HCT116 (cell line): ENCODE data around the gene TOLLIP. TPM values are rescaled to one million over a fixed set of nuclear protein-coding genes. Genes with fewer than 3 reads are reported as not detected.

Experiments used
- ATAC-seq: fragments of 200-7000 bp; cut with Tn5 transposase; 2 replicates; pipeline ENCODE4 v1.9.1; 2020; ENCODE audit warnings: mild to moderate bottlenecking, moderate library complexity
- BruUV-seq: library from RNA; stranded (reverse); fragments of 400-500 nt; replicated peaks from 2 replicates; lab custom pipeline; 2021; lab: Mats Ljungman, UMichigan
- CTCF ChIA-PET: fragments of 300-600 bp; sonication (Branson Sonifier 250); formaldehyde crosslinking; loops from one replicate; lab custom pipeline; 2021; ENCODE audit warnings: antibody characterized with exemption; lab: Charles Lee
- POLR2A ChIA-PET: fragments of 300-600, 350-600 bp; sonication (Branson Sonifier 250); formaldehyde crosslinking; loops from one replicate; lab custom pipeline; 2021; ENCODE audit warnings: antibody characterized with exemption; lab: Charles Lee
- RAD21 ChIA-PET, 2 experiments: fragments of 300-600 bp; sonication (Branson Sonifier 250); formaldehyde crosslinking; loops; one replicate each; lab custom pipeline; 2023; ENCODE audit warnings: low total read pairs in 2 of 2; ENCODE audit not compliant: uncharacterized antibody in 2 of 2, unreplicated experiment in 2 of 2, low non-redundant PET in 1 of 2; lab: Charles Lee
- DNase-seq: peaks from one replicate; pipeline ENCODE4 v3.0.0-alpha.2; 2010; ENCODE audit warnings: low read depth, low spot score
- H2AFZ ChIP-seq: fragments of 200-600 bp; shearing (Covaris generic), sonication (generic); 2 replicates; pipeline ENCODE4 v1.6.1; 2017; ENCODE audit warnings: low read depth, mixed run types, mixed read lengths, antibody characterized with exemption, low read length; ENCODE audit not compliant: poor library complexity, severe bottlenecking
- H3K27ac ChIP-seq: 2 replicates; pipeline ENCODE4 v1.5.1; 2012; ENCODE audit warnings: low read depth, low read length
- H3K27me3 ChIP-seq: fragments of 200-600 bp; sonication (generic); 2 replicates; pipeline ENCODE4 v1.6.1; 2016; ENCODE audit warnings: mixed run types, low read length, mixed read lengths; ENCODE audit not compliant: insufficient read depth
- H3K36me3 ChIP-seq, 2 experiments: fragments of 200-500 bp in 1 of 2; fragments of 200-600 bp in 1 of 2; sonication (Bioruptor generic) in 1 of 2; sonication (generic) in 1 of 2; 2 replicates each; pipeline versions ENCODE4 v1.5.1 to v1.6.1; 2014 to 2016; ENCODE audit warnings: low read length in 2 of 2, inconsistent platforms in 1 of 2, mixed read lengths in 1 of 2, mixed run types in 1 of 2; ENCODE audit not compliant: insufficient read depth in 2 of 2, control insufficient read depth in 1 of 2
- H3K4me1 ChIP-seq, 2 experiments: fragments of 200-600 bp in 1 of 2; sonication (generic) in 1 of 2; 2 replicates each; pipeline versions ENCODE4 v1.5.1 to v1.6.1; 2012 to 2017; ENCODE audit warnings: low read length in 2 of 2, inconsistent platforms in 1 of 2, mild to moderate bottlenecking in 1 of 2, mixed read lengths in 1 of 2, mixed run types in 1 of 2, moderate library complexity in 1 of 2; ENCODE audit not compliant: insufficient read depth in 2 of 2, control insufficient read depth in 1 of 2
- H3K4me2 ChIP-seq: fragments of 200-600 bp; sonication (generic); 2 replicates; pipeline ENCODE4 v1.6.1; 2017; ENCODE audit warnings: mixed run types, low read length, mixed read lengths
- H3K4me3 ChIP-seq, 2 experiments: fragments of 200-600 bp in 1 of 2; sonication (generic) in 1 of 2; replicated peaks in 1 of 2; 2 replicates each; pipeline ENCODE4 v1.5.1; 2011 to 2016; ENCODE audit warnings: low read length in 2 of 2, control low read depth in 1 of 2, low read depth in 1 of 2, mild to moderate bottlenecking in 1 of 2, mixed read lengths in 1 of 2, mixed run types in 1 of 2
- H3K79me2 ChIP-seq: fragments of 200-600 bp; sonication (generic); 2 replicates; pipeline ENCODE4 v1.6.1; 2017; ENCODE audit warnings: mild to moderate bottlenecking, mixed run types, low read length, moderate library complexity, mixed read lengths; ENCODE audit not compliant: insufficient read depth
- H3K9ac ChIP-seq: fragments of 200-600 bp; sonication (generic); 2 replicates; pipeline ENCODE4 v1.6.1; 2016; ENCODE audit warnings: low read length, mixed read lengths
- H3K9me2 ChIP-seq: fragments of 200-600 bp; sonication (generic), shearing (Covaris generic); 2 replicates; pipeline ENCODE4 v1.6.1; 2017; ENCODE audit warnings: mixed run types, mild to moderate bottlenecking, moderate library complexity; ENCODE audit not compliant: insufficient read depth
- H3K9me3 ChIP-seq, 2 experiments: fragments of 200-500 bp in 1 of 2; fragments of 200-600 bp in 1 of 2; sonication (Bioruptor generic) in 1 of 2; sonication (generic) in 1 of 2; 2 replicates each; pipeline ENCODE4 v1.6.1; 2014 to 2017; ENCODE audit warnings: low read length in 2 of 2, mixed read lengths in 2 of 2, inconsistent platforms in 1 of 2, low read depth in 1 of 2, mild to moderate bottlenecking in 1 of 2, mixed run types in 1 of 2, moderate library complexity in 1 of 2; ENCODE audit not compliant: control insufficient read depth in 1 of 2, insufficient read depth in 1 of 2
- H4K20me1 ChIP-seq: fragments of 200-600 bp; sonication (generic), shearing (Covaris generic); 2 replicates; pipeline ENCODE4 v1.6.1; 2017; ENCODE audit warnings: mixed run types, mild to moderate bottlenecking, moderate library complexity; ENCODE audit not compliant: insufficient read depth
- ELF1 ChIP-seq: IDR thresholded peaks from 2 replicates; pipeline ENCODE4 v1.6.1; 2012; ENCODE audit warnings: low read depth, borderline replicate concordance
- EZH2 ChIP-seq: fragments of 200-600 bp; sonication (generic); IDR thresholded peaks from 2 replicates; pipeline ENCODE4 v1.6.1; 2017; ENCODE audit warnings: antibody characterized with exemption, mixed run types
- EZH2phosphoT487 ChIP-seq: fragments of 200-600 bp; IDR thresholded peaks from 2 replicates; pipeline ENCODE4 v1.6.1; 2018; ENCODE audit warnings: antibody characterized with exemption, borderline replicate concordance
- POLR2A ChIP-seq: IDR thresholded peaks from 2 replicates; pipeline ENCODE4 v1.7.0; 2011; ENCODE audit warnings: borderline replicate concordance; ENCODE audit not compliant: insufficient read depth, insufficient read length; ENCODE audit errors: extremely low read depth
- RAD21 ChIP-seq: IDR thresholded peaks from 2 replicates; pipeline ENCODE4 v1.6.1; 2012; ENCODE audit warnings: low read depth, mild to moderate bottlenecking
- REST ChIP-seq: IDR thresholded peaks from 2 replicates; pipeline ENCODE4 v1.6.1; 2012; ENCODE audit warnings: low read depth
- intact Hi-C: fragments of 100-400 bp; cut with micrococcal nuclease; formaldehyde crosslinking; loops from 2 replicates; pipeline ENCODE4 v1.10.0; 2022
- total RNA-seq: library from RNA; stranded (reverse); gene quantifications from one replicate; pipeline ENCODE4 v1.2.1, GENCODE V29; 2021; ENCODE audit not compliant: unreplicated experiment

Gene TOLLIP
- total RNA-seq, 1 experiment from 2014 or later = 28.5 TPM

GRCh38 chr11:1301220-1302000, 8.0 kb downstream of the TOLLIP start:
- ChIA-PET RAD21 (no interaction called here), POLR2A (no interaction called here)
- intact Hi-C loops = no loop called here

More at GRCh38 chr11:1301220-1302000, 8.0 kb downstream of the TOLLIP start:
- Histone ChIP-seq H3K27me3 (no peaks in the 10 kb centered on the region), H3K4me2 (no peak overlapping the region), H3K36me3 (0 out of 4 replicates have a peak, but pooled peaks cover 0 to 2% of the 10 kb centered on the region in 2 experiments), H3K9ac (no peak overlapping the region), H3K79me2 (peaks cover 45% of the 10 kb centered on the region), H3K27ac (no peak overlapping the region), H2AFZ (no peak overlapping the region), H3K9me3 (no peaks in the 10 kb centered on the region), H3K4me3 (no peak overlapping the region), H3K4me1 (peaks cover 0 to 2% of the 10 kb centered on the region in 2 experiments; a peak in 1 of 4 replicates), H3K9me2 (no peaks in the 10 kb centered on the region), H4K20me1 (no peaks in the 10 kb centered on the region)
- BruUV-seq = no TSS peak
- CTCF ChIA-PET = no interaction called here
- DNase-seq (no peak), ATAC-seq (no peak)
- TF ChIP-seq EZH2 (no peak), ELF1 (no peak), RAD21 (no peak), REST (no peak), EZH2phosphoT487 (no peak), POLR2A (no peak)
